Measurements from ENCODE around the gene FAM3A.

FAM3A gene

GRCh38 chrX:154532690-154533089 lies 16.7 kb upstream of the FAM3A start:
- no peak for DNase-seq

- DNase-seq = no peak
These were observed 15.6 kb upstream of the FAM3A start for GRCh38 chrX:154531626-154532025.

- DNase-seq = no peak
These were observed 14.3 kb upstream of the FAM3A start for GRCh38 chrX:154530286-154530685.

DNA sequence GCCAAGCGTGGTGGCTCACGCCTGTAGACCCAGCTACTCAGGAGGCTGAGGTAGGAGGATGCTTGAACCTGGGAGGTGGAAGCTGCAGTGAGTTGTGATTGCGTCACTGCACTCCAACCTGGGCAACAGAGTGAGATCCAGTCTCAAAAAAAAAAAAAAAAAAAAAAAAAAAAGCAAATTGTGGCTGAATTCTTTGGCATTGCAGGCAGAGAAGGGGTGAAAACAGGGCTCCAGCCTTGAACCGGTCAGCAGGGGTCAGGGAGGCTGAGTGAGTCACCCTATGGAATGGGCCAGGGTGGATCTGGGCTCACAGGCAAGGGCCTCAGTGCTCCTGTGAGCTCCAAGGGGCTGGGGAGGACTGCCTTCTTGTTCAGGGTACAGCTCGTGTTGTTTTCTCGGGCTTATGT lies 13.2 kb upstream of the FAM3A start:
- DNase-seq = no peak

DNA sequence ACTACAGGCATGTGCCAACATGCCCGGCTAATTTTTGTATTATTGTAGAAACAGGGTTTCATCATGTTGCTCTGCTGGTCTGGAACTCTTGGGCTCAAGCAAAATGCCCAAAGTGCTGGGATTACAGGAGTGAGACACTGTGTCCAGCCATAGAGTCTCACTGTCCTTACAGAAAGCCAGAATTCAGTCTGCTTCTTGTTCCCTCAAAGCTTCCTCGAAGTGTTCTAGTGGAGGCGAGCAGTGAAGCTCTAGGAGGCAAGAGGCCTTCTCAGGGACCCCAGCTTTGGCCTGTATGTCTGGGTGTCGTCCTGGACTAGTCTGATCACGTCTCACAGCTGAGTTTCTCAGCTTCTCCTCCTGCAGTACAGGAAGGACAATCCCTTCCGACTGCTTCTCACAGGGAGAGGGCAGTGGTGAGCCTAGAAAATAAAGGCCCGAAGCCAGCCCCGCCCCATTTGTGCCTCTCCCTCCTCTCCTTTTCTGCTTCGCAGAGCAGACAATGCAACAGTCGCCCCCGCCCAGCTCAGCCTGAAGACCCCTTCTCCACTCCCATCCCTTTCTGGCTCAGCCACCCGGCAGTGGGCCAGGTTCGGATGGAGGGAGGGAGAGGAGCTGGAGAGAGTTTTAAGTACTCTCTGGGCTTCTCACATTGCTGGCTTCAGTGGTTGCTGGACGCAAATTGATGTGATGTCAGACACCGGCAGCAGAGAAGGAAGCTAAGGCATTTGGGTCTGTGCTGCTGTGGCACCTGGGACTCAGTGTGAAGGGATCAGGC lies 11.1 kb upstream of the FAM3A start:
- DNase-seq = peak; percentile 65

DNA sequence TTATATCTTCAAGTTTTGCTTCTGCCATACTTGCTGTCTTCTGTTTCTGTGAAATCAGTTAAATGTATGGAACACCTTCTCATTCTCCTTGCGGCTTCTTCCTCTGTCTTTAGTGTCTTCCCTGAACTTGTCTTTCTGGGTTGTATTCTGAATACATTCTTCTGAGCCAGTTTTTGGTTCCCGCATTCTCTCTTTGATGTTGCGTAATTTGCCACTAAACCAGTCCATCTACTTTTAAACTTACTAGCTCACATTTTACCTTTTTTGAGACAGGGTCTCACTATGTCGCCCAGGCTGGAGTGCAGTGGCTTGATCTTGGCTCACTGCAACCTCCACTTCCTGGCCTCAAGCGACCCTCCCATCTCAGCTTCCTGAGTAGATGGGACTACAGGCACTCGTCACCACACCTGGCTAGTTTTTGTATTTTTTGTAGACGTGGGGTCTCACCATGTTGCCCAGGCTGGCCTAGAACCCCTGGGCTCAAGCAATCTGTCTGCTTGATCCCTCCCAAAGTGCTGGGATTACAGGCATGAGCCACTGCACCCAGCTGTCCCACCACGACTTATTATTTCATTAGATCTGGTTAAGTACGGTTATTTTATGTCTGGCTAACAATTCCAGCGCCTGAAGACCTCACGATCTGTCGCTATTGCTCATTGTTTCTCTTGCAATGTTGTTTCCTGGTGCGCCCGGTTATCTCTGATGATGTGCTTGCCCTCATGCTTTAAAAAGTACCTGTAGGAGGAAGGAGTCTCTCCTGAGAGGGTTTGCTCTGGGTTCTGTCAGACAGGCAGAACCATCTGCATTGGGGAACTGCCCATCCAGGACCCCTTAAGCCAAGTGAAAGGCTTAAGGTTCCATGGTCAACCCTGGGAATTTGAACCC lies 9.8 kb upstream of the FAM3A start:
- no peak for DNase-seq

- no peak for DNase-seq
These were observed 3.4 kb upstream of the FAM3A start for GRCh38 chrX:154519389-154519788.

DNA sequence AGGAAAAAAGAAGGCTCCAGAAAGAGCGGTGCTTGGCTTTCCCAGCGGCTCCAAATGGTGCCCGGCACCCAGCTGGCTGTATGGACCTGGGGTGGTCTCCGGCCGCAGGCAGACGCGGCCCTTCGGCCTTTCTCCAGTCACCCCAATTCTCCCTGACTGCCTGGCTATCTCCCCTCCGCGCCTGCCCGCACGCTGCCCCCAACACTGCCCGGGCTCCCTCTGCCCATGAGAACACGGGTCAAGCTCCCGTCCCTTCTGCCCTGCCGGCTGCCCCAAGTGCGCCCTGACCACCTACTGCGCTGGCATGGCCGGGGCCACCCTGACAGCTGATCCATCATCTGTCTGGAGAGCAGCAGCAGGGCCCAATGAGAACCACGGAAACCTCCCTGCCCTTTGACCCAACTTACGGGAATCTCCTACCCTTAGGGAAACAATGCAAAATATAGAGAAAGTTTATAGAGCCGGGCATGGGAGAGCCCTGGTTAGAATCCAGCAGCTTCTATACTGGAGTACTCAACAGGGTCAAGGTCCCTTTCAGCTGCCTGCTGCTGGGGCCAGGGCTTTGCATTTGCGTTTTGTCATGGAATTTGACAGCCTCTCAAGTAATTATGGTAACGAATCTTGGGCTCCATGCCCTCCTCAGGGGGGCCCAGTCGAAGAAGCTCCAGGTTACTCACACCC lies 1.2 kb upstream of the FAM3A start:
- no peak for DNase-seq

DNA sequence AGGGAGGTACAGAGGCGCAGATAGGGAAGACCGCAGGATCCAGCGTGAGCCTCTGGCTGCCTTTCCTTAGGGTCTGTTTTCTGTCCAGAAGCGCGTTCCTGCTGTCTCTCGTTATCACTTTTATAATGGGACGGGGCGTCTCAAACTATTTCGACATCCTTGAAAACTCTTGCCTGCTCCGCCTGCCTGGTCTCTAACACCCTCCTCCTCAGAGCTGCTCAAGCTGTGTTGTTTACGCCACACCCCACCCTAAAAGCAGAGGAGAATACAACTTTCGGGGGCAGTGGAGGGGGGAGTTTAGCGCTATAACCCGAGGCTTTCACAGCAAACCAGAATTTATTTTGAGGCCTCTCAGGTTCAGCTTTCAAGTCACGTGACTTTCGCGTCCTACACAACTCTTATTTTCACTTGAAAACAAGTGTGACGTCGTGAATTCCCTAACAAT lies 646 bp upstream of the FAM3A start:
- peak; percentile 37 for DNase-seq

DNA sequence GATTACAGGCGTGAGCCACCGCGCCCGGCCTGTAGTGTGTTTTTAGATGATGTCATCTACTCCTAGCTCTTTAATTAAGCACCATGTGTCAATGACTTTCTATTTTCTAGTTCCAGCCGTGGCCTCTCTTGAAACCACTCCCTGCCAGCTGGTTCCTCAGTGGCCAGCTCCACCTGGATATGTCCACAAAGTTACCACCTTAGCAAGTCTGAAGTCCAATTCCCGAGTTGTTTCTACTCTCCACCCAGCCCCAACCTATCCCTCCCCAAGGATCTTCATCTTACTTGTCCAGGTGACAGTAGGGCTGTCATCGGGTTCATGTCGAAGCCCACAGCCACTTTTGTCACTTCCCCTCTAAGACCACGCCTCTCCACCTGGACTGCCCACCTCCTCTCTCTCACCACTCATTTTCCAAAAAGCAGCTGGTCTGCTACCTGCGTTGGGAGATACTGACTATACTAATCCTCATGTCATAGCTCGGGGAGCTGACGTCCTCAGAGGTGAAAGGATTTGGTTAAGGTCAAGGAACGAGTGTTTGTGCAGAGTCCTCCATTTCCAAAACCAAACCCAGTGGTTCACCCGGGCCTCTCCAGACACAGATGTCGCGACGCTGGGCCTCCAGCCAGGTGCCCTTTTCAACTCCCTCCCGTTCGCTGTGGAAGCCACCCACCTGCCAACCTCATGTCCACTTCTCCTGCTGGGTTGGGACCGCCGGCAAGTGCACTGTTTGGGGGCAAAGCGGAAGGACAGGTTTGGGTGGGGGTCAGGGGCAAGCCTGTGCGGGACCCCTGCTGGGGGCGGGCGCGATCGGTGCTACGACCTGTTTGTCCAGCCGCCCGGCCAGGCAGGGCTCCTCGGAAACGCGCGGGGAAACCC lies 704 bp downstream of the FAM3A start:
- DNase-seq = peak; percentile 50

DNA sequence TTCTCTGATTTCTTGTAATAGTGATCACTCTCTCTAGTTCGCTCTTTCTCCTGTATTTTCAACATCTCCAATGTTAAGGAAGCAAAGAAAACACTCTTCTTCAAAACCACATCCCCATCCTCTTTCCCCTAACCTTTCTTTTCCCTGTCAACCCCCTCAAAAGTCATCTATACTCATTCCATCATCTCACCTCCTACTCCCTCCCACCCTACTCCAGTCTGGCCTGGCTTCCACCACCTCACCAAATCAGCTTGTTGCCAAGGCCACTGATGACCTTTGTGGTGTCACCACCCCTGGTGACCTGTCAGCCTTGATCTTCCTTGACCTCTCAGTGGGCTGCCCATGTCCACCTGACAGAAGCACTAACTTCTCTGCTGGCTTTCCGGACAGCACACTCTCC lies 2.3 kb downstream of the FAM3A start:
- no peak for DNase-seq

DNA sequence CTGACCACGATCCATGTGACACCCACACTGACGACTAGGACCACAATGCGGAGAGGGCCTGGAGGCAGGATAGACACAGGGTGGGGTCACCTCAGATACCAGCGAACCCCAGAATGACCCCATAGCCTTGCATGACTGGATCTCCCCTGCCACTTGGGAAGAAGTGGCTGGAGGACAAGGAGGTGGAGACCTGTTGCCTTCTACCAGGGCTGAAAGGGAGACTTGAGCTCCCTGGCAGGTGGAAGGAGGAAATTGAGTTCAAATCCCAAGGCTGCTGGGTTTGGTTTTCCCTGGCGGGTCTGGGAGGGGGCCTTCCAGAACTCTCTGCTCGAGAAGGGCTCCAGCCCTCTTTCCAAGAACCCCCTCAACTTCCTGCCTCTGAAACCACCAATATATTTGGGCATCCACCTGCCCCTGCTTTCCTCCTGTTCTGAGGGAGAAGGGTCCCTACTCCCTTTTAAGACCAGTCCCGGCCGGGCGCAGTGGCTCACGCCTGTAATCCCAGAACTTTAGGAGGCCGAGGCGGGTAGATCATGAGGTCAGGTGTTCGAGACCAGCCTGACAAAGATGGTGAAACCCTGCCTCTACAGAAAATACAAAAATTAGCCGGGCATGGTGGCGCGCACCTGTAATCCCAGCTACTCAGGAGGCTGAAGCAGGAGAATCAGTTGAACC lies 3.0 kb downstream of the FAM3A start:
- no peak for DNase-seq

DNA sequence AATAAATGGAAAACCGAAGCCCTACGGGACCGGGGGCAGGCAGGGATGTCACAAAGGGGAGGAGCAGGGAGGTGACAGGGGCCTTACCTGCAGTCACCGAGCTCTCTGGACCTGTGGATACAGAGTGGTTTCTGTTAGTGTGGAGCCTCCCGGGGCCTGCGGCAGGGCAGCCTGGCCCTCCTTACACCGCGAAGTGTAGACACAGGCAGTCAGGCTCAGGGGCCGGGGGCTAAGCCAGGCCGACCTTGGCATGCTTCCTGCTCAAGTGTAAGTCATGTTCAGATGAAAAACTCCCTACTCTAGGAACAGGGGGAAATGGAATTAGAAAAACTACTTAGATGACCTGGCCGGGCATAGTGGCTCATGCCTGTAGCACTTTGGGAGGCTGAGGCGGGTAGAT lies 4.3 kb downstream of the FAM3A start:
- no peak for DNase-seq

- DNase-seq = no peak
These were observed 6.6 kb downstream of the FAM3A start for GRCh38 chrX:154509455-154509854.

- no peak for DNase-seq
These were observed 7.7 kb downstream of the FAM3A start for GRCh38 chrX:154508384-154508745.

DNA sequence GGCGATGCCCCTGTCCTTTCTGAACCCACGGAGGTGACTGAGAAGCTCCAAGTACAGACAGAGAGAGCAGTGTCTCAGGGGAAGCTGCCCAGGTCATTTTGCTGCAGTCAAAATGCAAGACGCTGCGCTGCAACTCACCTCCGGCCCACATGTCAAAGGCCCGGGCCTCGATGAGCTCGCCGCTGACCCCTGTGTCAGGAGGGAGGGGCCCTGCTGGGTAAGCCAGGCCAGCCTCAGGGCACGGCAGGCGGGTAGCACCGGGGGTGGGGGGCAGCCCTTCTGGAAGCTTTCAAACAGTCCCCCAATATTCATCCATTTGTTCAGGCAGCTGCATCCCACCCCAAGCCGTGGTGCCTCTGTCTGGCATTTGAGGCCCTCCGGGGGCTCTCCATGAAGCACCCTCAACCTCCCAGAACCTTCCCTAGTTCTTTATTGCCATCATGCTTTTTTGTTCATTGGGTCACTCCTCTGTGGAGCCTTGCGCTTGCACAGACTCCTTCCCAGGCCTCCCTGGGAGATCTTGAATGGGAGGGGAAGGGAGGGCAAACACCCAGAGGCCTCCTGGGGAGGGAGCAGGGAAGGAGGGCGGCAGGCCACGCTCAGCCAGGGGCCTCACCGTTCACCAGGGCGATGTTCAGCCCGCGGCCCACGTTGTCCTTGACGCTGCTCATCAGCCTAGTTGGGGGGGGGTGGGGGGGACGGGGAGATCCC lies 8.2 kb downstream of the FAM3A start:
- DNase-seq = no peak

DNA sequence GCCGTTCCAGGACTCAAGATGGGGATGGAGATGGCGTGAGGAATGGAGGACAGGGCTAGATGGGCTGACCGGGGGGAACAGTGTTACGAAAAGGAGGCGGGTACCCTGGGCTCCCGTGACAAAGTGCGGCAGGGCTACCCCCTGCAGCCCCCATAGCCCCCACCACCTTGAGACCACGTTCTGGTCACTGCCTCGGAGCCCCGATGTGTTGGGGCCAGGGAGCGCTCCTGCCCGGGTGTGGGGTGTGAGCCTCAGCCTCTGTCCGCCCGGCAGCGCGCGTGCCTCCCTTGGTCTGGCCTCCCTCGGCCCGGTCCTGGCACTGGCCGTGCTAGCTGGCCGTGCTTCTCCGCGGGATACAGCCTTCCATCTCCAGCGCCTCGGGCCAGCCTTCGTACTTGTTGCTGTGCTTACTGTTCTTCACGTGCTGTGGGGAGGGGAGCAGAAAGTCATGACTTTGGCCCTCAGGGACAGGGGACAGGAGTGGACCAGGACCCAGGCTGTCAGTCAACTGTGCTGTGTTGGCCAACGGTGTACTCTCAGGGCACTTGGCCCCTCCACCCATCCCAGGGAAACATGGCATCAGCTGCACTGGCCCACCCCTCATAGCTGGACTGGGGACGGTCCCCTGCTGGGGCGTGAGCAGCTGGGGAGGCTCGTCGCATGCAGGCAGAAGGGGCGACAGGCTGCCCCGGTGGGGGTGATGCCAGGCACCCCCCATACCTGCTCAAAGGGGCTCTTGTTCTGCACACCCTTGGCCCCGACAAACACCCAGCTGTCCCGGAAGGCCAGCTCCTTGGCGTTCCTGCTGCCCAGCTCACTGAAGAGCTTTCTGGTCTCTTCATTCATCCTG lies 9.3 kb downstream of the FAM3A start:
- DNase-seq = no peak

DNA sequence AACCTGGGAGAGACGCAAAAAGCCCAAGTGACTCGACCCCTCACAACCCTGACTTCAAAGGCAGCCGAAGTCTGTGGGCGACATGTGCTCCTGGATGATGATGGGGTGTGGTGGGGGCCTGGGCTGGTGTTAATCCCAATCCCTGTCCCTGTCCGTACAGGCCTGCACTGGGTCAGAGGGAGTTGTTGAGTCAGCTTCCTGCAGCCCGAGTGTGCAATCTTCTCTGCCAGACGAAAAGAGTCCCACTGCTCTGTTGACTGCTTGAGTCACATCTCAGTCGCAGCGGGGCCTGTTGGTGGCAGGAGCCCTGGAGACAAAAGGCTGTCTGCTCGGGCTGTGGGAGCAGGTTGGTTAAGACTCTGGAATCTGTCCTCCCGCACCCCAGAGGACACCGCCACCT lies 10.3 kb downstream of the FAM3A start:
- DNase-seq = no peak

GRCh38 chrX:154502989-154503388 lies 13.0 kb downstream of the FAM3A start:
- DNase-seq = no peak

DNA sequence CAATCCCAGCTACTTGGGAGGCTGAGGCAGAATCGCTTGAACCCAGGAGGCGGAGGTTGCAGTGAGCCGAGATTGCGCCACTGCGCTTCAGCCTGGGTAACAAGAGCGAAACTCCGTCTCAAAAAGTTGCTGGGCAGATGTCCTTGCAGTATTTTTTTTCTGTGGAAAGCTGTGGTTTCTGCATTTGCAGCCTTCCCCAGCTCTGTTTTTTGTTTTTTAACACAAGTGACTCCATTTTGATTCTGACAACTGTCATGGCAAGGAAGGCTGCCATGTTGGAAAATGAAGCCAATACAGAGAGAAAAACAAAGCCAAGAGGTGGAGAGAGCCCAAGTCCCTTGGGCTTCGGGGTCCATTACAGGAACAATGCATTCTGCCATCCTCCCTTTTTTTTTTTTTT lies 13.9 kb downstream of the FAM3A start:
- DNase-seq = no peak

Data from CD4-positive, alpha-beta T cell treated with Interleukin-17A for 1 hour (primary cell).